DND-41 (cell line): Measurements from ENCODE around the gene CCR6.

Experiments
- ATAC-seq: fragments of 200-7000 bp; cut with Tn5 transposase; 3 replicates; pipeline ENCODE4 v1.9.1; 2021; ENCODE audit warnings: low read depth; ENCODE audit not compliant: insufficient read depth
- DNase-seq: peaks from one replicate; pipeline ENCODE4 v3.0.0-alpha.2; 2020
- H2AFZ ChIP-seq: 2 replicates; pipeline ENCODE4 v1.6.0; 2012; ENCODE audit warnings: low read depth, low read length
- H3K27ac ChIP-seq: 2 replicates; pipeline ENCODE4 v1.5.1; 2012; ENCODE audit warnings: low read length, inconsistent platforms
- H3K27me3 ChIP-seq: fragments of 200-600 bp; sonication (generic); 2 replicates; pipeline ENCODE4 v1.6.0; 2012; ENCODE audit warnings: low read length, mild to moderate bottlenecking, inconsistent platforms; ENCODE audit not compliant: insufficient read depth, poor library complexity
- H3K36me3 ChIP-seq: 2 replicates; pipeline ENCODE4 v1.5.1; 2012; ENCODE audit warnings: low read length, inconsistent platforms; ENCODE audit not compliant: insufficient read depth
- H3K4me1 ChIP-seq: 2 replicates; pipeline ENCODE4 v1.5.1; 2012; ENCODE audit warnings: mild to moderate bottlenecking, low read length; ENCODE audit not compliant: insufficient read depth
- H3K4me2 ChIP-seq: 2 replicates; pipeline ENCODE4 v1.6.0; 2012; ENCODE audit warnings: mild to moderate bottlenecking, moderate library complexity, low read length, inconsistent platforms; ENCODE audit not compliant: insufficient read depth
- H3K4me3 ChIP-seq, 2 experiments: fragments of 200-600 bp in 1 of 2; shearing (Covaris generic) in 1 of 2; 2 replicates each; pipeline ENCODE4 v1.5.1; 2012 to 2016; ENCODE audit warnings: inconsistent platforms in 2 of 2, low read length in 2 of 2, mild to moderate bottlenecking in 2 of 2, low read depth in 1 of 2, moderate library complexity in 1 of 2
- H3K79me2 ChIP-seq: 2 replicates; pipeline ENCODE4 v1.6.0; 2012; ENCODE audit warnings: low read length, inconsistent platforms; ENCODE audit not compliant: insufficient read depth
- H3K9ac ChIP-seq: 2 replicates; pipeline ENCODE4 v1.6.0; 2012; ENCODE audit warnings: low read depth, mild to moderate bottlenecking, inconsistent platforms, low read length, moderate library complexity
- H3K9me3 ChIP-seq: 2 replicates; pipeline ENCODE4 v1.5.1; 2012; ENCODE audit warnings: low read length, moderate library complexity, mild to moderate bottlenecking, inconsistent platforms; ENCODE audit not compliant: insufficient read depth, severe bottlenecking
- H4K20me1 ChIP-seq: 2 replicates; pipeline ENCODE4 v1.6.0; 2012; ENCODE audit warnings: low read length; ENCODE audit not compliant: insufficient read depth
- CTCF ChIP-seq: IDR thresholded peaks from 2 replicates; pipeline ENCODE4 v1.5.1; 2012; ENCODE audit warnings: borderline replicate concordance, low read length, moderate library complexity, mild to moderate bottlenecking; ENCODE audit not compliant: poor library complexity, severe bottlenecking; ENCODE audit errors: extremely low read depth
- EZH2 ChIP-seq: IDR thresholded peaks from 3 replicates; pipeline ENCODE4 v1.6.1; 2012; ENCODE audit warnings: borderline replicate concordance, low read depth, mild to moderate bottlenecking, moderate library complexity, low read length, inconsistent platforms; ENCODE audit not compliant: severe bottlenecking

CCR6 gene

GRCh38 chr6:167122827-167123657 lies at the start of gene CCR6:
CCR6 (plus strand) TSS chr6:167123096; CDS start chr6:167136135, 13,039 bp downstream.
- no peak within 1 kb of the TSS for H3K4me2 ChIP-seq
- H3K4me1 ChIP-seq = no peaks in the 10 kb centered on the region
- H3K27me3 ChIP-seq = peaks cover 3% of the 10 kb centered on the region
- no peaks in the 10 kb centered on the region for H3K36me3 ChIP-seq
- no peak for TF ChIP-seq CTCF
- no peak for TF ChIP-seq EZH2
- DNase-seq (no peak), ATAC-seq (no peak)
- H4K20me1 ChIP-seq = no peaks in the 10 kb centered on the region
- no peak within 1 kb of the TSS for H3K27ac ChIP-seq
- H3K9me3 ChIP-seq = no peaks in the 10 kb centered on the region
- no peaks in the 10 kb centered on the region for H3K79me2 ChIP-seq
- H3K9ac ChIP-seq = no peak within 1 kb of the TSS
- no peak within 1 kb of the TSS for H2AFZ ChIP-seq
- no peak within 1 kb of the TSS for H3K4me3 ChIP-seq

GRCh38 chr6:167073679-167074274 lies 49.1 kb upstream of the CCR6 start:
- Histone ChIP-seq H3K4me2 (no peak overlapping the region), H3K4me1 (no peaks in the 10 kb centered on the region), H3K4me3 (no peak overlapping the region)

DNA sequence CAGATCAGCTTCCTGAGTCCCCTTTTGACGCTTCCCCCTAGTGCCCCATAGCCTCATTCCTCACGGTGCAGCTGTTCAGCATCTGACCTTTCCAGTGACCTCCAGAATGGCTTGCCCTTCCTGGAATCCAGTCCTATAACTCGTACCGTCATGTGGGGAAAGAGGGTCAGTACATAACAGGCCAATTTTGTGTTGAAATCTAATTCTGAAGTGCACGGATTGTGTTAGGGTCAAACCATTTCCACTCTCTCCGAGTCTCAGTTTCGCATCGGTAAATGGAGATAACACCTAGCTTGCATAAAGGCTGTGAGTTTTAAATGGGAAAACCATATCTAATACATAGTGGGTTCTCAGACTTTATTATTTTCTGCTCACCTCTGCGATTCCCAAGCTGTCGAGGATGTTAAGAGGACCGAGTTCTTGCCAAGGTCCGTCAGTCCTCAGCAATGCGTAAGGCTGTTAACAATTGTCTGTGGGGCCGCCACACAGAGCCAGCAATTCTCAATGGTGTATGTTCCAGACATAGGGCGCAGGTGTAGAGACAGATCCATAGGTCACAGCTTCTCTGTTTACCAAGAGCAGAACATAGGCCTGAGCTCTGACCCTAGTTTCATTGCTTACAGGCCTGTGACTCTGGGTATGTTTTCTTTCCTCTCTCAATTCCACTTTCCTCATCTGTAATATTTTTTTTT lies 45.5 kb upstream of the CCR6 start:
- no peaks in the 10 kb centered on the region for H3K27me3 ChIP-seq
- ATAC-seq (no peak), DNase-seq (no peak)
- H3K79me2 ChIP-seq = no peaks in the 10 kb centered on the region
- no peak overlapping the region for H3K4me2 ChIP-seq
- no peaks in the 10 kb centered on the region for H3K4me1 ChIP-seq
- H3K36me3 ChIP-seq = no peaks in the 10 kb centered on the region
- no peaks in the 10 kb centered on the region for H4K20me1 ChIP-seq
- H2AFZ ChIP-seq = no peak overlapping the region
- TF ChIP-seq CTCF = no peak
- no peak for TF ChIP-seq EZH2
- no peak overlapping the region for H3K4me3 ChIP-seq
- no peaks in the 10 kb centered on the region for H3K9me3 ChIP-seq
- no peak overlapping the region for H3K27ac ChIP-seq
- no peak overlapping the region for H3K9ac ChIP-seq

More at GRCh38 chr6:167073679-167074274, 49.1 kb upstream of the CCR6 start:
- no peaks in the 10 kb centered on the region for H3K36me3 ChIP-seq
- H3K9ac ChIP-seq = no peak overlapping the region
- H2AFZ ChIP-seq = no peak overlapping the region
- TF ChIP-seq EZH2 (no peak), CTCF (no peak)
- no peaks in the 10 kb centered on the region for H3K9me3 ChIP-seq
- no peaks in the 10 kb centered on the region for H4K20me1 ChIP-seq
- no peaks in the 10 kb centered on the region for H3K79me2 ChIP-seq
- no peak overlapping the region for H3K27ac ChIP-seq
- no peaks in the 10 kb centered on the region for H3K27me3 ChIP-seq
- no peak for DNase-seq
- ATAC-seq = peak; percentile 29; the same call in 1 of the 3 replicates
